Thoracic aorta (tissue), 2 donors: ENCODE results near the gene SEC63. TPM values are rescaled to one million over a fixed set of nuclear protein-coding genes. Genes with fewer than 3 reads are reported as not detected.
"Not testable (repeated sequence)": the region's sequence is repeated elsewhere in the genome, so short reads cannot be mapped to it uniquely, and the experiment has no call there.

ENCODE experiments used
- ATAC-seq: fragments of 150-250 bp; one replicate; pipeline ENCODE4 v1.8.0; 2017; ENCODE audit warnings: low read depth; ENCODE audit not compliant: insufficient number of reproducible peaks, low FRiP score
- DNase-seq: peaks from one replicate; pipeline ENCODE4 v3.0.0-alpha.2; 2020; ENCODE audit warnings: low spot score
- H3K27ac ChIP-seq, 2 donors: fragments of 200-600 bp; sonication (generic); 1 replicate in 1 of 2; 2 replicates in 1 of 2; pipeline ENCODE4 v1.5.1; 2016; ENCODE audit warnings: mild to moderate bottlenecking in 2 of 2, moderate library complexity in 2 of 2
- H3K27me3 ChIP-seq: fragments of 200-600 bp; sonication (generic); replicated peaks from 2 replicates; pipeline ENCODE4 v1.6.0; 2016; ENCODE audit warnings: mild to moderate bottlenecking; ENCODE audit not compliant: insufficient read depth
- H3K36me3 ChIP-seq: fragments of 200-600 bp; sonication (generic); one replicate; pipeline ENCODE4 v1.5.1; 2016
- H3K4me1 ChIP-seq, 2 donors: fragments of 200-600 bp; sonication (generic); 1 replicate in 1 of 2; 2 replicates in 1 of 2; pipeline versions ENCODE4 v1.5.1 to v1.6.0; 2016; ENCODE audit warnings: low read depth in 2 of 2, mild to moderate bottlenecking in 1 of 2; ENCODE audit not compliant: control insufficient read depth in 1 of 2
- H3K4me3 ChIP-seq: fragments of 200-600 bp; sonication (generic); 2 replicates; pipeline ENCODE4 v1.5.1; 2016; ENCODE audit warnings: mild to moderate bottlenecking
- H3K9me3 ChIP-seq: fragments of 200-600 bp; sonication (generic); 2 replicates; pipeline ENCODE4 v1.5.1; 2016
- CTCF ChIP-seq: fragments of 200-600 bp; sonication (generic); IDR thresholded peaks from one replicate; pipeline ENCODE4 v1.5.1; 2019; ENCODE audit warnings: antibody characterized with exemption
- total RNA-seq, 2 donors: library from RNA; depleted of rRNA; stranded (reverse); fragments of >200 nt; gene quantifications; one replicate each; pipeline versions ENCODE4 v1.1.0 to v1.2.3, GENCODE V29; 2016

Gene SEC63
- total RNA-seq, 2 donors from 2014 or later, result 39.4 to 39.5 TPM

GRCh38 chr6:107894809-107895396, 63.1 kb downstream of the SEC63 start:
- no peaks in the 10 kb centered on the region for H3K27me3 ChIP-seq
- no peak overlapping the region for H3K27ac ChIP-seq
- H3K36me3 ChIP-seq, result peaks cover 50% of the 10 kb centered on the region
- no peak for TF ChIP-seq CTCF
- H3K9me3 ChIP-seq, result no peaks in the 10 kb centered on the region
- DNase-seq (no peak), ATAC-seq (no peak)
- no peak overlapping the region for H3K4me3 ChIP-seq
- H3K4me1 ChIP-seq, result no peaks in the 10 kb centered on the region

GRCh38 chr6:107890431-107890830, 67.6 kb downstream of the SEC63 start:
- ATAC-seq, H3K9me3 ChIP-seq, H3K4me1 ChIP-seq, H3K4me3 ChIP-seq, DNase-seq, H3K27ac ChIP-seq, H3K27me3 ChIP-seq: not testable (repeated sequence)
- H3K36me3 ChIP-seq, result peaks cover 31% of the 10 kb centered on the region

GRCh38 chr6:107885950-107886349, 72.1 kb downstream of the SEC63 start:
- H3K27me3 ChIP-seq, H3K4me1 ChIP-seq, H3K9me3 ChIP-seq, DNase-seq, H3K4me3 ChIP-seq, H3K27ac ChIP-seq, ATAC-seq, H3K36me3 ChIP-seq: not testable (repeated sequence)

GRCh38 chr6:107879941-107880340, 78.1 kb downstream of the SEC63 start:
- Histone ChIP-seq H3K27ac (no peak overlapping the region), H3K27me3 (no peaks in the 10 kb centered on the region), H3K4me1 (no peaks in the 10 kb centered on the region), H3K9me3 (no peaks in the 10 kb centered on the region), H3K36me3 (peaks cover 17% of the 10 kb centered on the region), H3K4me3 (no peak overlapping the region)
- TF ChIP-seq CTCF, result no peak
- no peak for DNase-seq
- no peak for ATAC-seq

- H3K4me1 ChIP-seq, result no peaks in the 10 kb centered on the region
- ATAC-seq (no peak), DNase-seq (no peak)
- TF ChIP-seq CTCF, result no peak
- H3K36me3 ChIP-seq, result peaks cover 17% of the 10 kb centered on the region
- no peaks in the 10 kb centered on the region for H3K27me3 ChIP-seq
- no peak overlapping the region for H3K27ac ChIP-seq
- no peak overlapping the region for H3K4me3 ChIP-seq
- no peaks in the 10 kb centered on the region for H3K9me3 ChIP-seq
These were observed 80.0 kb downstream of the SEC63 start for GRCh38 chr6:107877968-107878367.

GRCh38 chr6:107871976-107872375, 86.0 kb downstream of the SEC63 start:
- no peaks in the 10 kb centered on the region for H3K9me3 ChIP-seq
- H3K4me3 ChIP-seq, result no peak overlapping the region
- no peaks in the 10 kb centered on the region for H3K27me3 ChIP-seq
- H3K4me1 ChIP-seq, result peaks cover 0 to 9% of the 10 kb centered on the region in 2 donors
- no peak overlapping the region for H3K27ac ChIP-seq
- ATAC-seq (no peak), DNase-seq (no peak)
- TF ChIP-seq CTCF, result no peak
- no peaks in the 10 kb centered on the region for H3K36me3 ChIP-seq

- not testable (repeated sequence) for H3K27ac ChIP-seq, H3K36me3 ChIP-seq, ATAC-seq
These were observed 86.5 kb downstream of the SEC63 start for GRCh38 chr6:107871512-107871911.

More at GRCh38 chr6:107871512-107871911, 86.5 kb downstream of the SEC63 start:
- H3K4me1 ChIP-seq, DNase-seq, H3K27me3 ChIP-seq, H3K9me3 ChIP-seq, H3K4me3 ChIP-seq: not testable (repeated sequence)
